Type B pancreatic cell (in vitro differentiated cells): ENCODE data around the gene TAS1R3. TPM values are rescaled to one million over a fixed set of nuclear protein-coding genes. Genes with fewer than 3 reads are reported as not detected.

Source experiments
- DNase-seq: peaks from one replicate; pipeline ENCODE4 v3.0.0; 2021; ENCODE audit warnings: mixed read lengths; ENCODE audit not compliant: unreplicated experiment; ENCODE audit errors: extremely low spot score
- H3K27ac Mint-ChIP-seq: 2 replicates; pipeline ENCODE4 v1.8.0; 2021; ENCODE audit warnings: mild to moderate bottlenecking, mixed read lengths
- H3K27me3 Mint-ChIP-seq: 2 replicates; pipeline ENCODE4 v1.8.0; 2021; ENCODE audit warnings: mixed read lengths
- H3K36me3 Mint-ChIP-seq: 2 replicates; pipeline ENCODE4 v1.8.0; 2021; ENCODE audit warnings: mixed read lengths
- H3K4me1 Mint-ChIP-seq: one replicate; pipeline ENCODE4 v1.8.0; 2021; ENCODE audit warnings: mixed read lengths; ENCODE audit not compliant: unreplicated experiment
- H3K4me3 Mint-ChIP-seq: 2 replicates; pipeline ENCODE4 v1.8.0; 2021; ENCODE audit warnings: mild to moderate bottlenecking, mixed read lengths
- H3K9me3 Mint-ChIP-seq: 2 replicates; pipeline ENCODE4 v1.8.0; 2021; ENCODE audit warnings: mixed read lengths
- CTCF ChIP-seq: fragments of 200-600 bp; sonication (generic); conservative IDR thresholded peaks from 2 replicates; pipeline ENCODE4 v1.5.0; 2021; ENCODE audit warnings: antibody characterized with exemption, mild to moderate bottlenecking
- total RNA-seq: library from RNA; stranded (reverse); gene quantifications from 2 replicates; pipeline ENCODE4 v1.2.1, GENCODE V29; 2021; ENCODE audit warnings: low replicate concordance

Gene TAS1R3
- total RNA-seq, 1 donor from 2014 or later = 0.89 TPM

- DNase-seq = no peak
- Mint-ChIP-seq H3K4me1 (peaks cover 11% of the 10 kb centered on the region), H3K9me3 (no peaks in the 10 kb centered on the region), H3K27me3 (no peaks in the 10 kb centered on the region), H3K36me3 (peaks cover 4% of the 10 kb centered on the region), H3K4me3 (no peak overlapping the region), H3K27ac (no peak overlapping the region)
- no peak for TF ChIP-seq CTCF
Measured at GRCh38 chr1:1345860-1346500, 14.9 kb downstream of the TAS1R3 start.

GRCh38 chr1:1346501-1346890 is 15.4 kb downstream of the TAS1R3 start:
- H3K4me1 Mint-ChIP-seq = peaks cover 11% of the 10 kb centered on the region
- DNase-seq = no peak
- H3K27me3 Mint-ChIP-seq = no peaks in the 10 kb centered on the region
- peak overlapping the region; percentile 46 for H3K27ac Mint-ChIP-seq
- no peaks in the 10 kb centered on the region for H3K36me3 Mint-ChIP-seq
- TF ChIP-seq CTCF = no peak
- H3K4me3 Mint-ChIP-seq = peak overlapping the region; percentile 85
- no peaks in the 10 kb centered on the region for H3K9me3 Mint-ChIP-seq

GRCh38 chr1:1347026-1347595 is 16.0 kb downstream of the TAS1R3 start:
- peak overlapping the region; percentile 85 for H3K4me3 Mint-ChIP-seq
- no peaks in the 10 kb centered on the region for H3K36me3 Mint-ChIP-seq
- TF ChIP-seq CTCF = no peak
- H3K4me1 Mint-ChIP-seq = peaks cover 14% of the 10 kb centered on the region
- no peaks in the 10 kb centered on the region for H3K27me3 Mint-ChIP-seq
- H3K27ac Mint-ChIP-seq = peak overlapping the region; percentile 46
- no peaks in the 10 kb centered on the region for H3K9me3 Mint-ChIP-seq
- DNase-seq = no peak

- peak overlapping the region; percentile 46 for H3K27ac Mint-ChIP-seq
- H3K9me3 Mint-ChIP-seq = no peaks in the 10 kb centered on the region
- no peaks in the 10 kb centered on the region for H3K36me3 Mint-ChIP-seq
- peak overlapping the region; percentile 85 for H3K4me3 Mint-ChIP-seq
- DNase-seq = no peak
- peaks cover 17% of the 10 kb centered on the region for H3K4me1 Mint-ChIP-seq
- peaks cover 5% of the 10 kb centered on the region for H3K27me3 Mint-ChIP-seq
- TF ChIP-seq CTCF = no peak
Measured at GRCh38 chr1:1347663-1348419, 16.8 kb downstream of the TAS1R3 start.

GRCh38 chr1:1348420-1349255 is 17.6 kb downstream of the TAS1R3 start:
- Mint-ChIP-seq H3K9me3 (no peaks in the 10 kb centered on the region), H3K27ac (peak overlapping the region; percentile 16), H3K36me3 (no peaks in the 10 kb centered on the region), H3K27me3 (peaks cover 8% of the 10 kb centered on the region), H3K4me3 (peak overlapping the region; percentile 85), H3K4me1 (peaks cover 17% of the 10 kb centered on the region)
- no peak for DNase-seq
- no peak for TF ChIP-seq CTCF
